GM12864 (cell line): Measurements from ENCODE around the gene CXCR2.
"Not testable (repeated sequence)": the region's sequence is repeated elsewhere in the genome, so short reads cannot be mapped to it uniquely, and the experiment has no call there.

Source experiments
- DNase-seq: peaks from one replicate; pipeline ENCODE4 v3.0.0-alpha.2; 2011; ENCODE audit warnings: low read depth
- H3K4me3 ChIP-seq: 2 replicates; pipeline ENCODE4 v1.5.1; 2011; ENCODE audit warnings: mild to moderate bottlenecking, low read depth, low read length, control low read depth
- CTCF ChIP-seq: IDR thresholded peaks from 2 replicates; pipeline ENCODE4 v1.5.1; 2011; ENCODE audit warnings: low read depth, mild to moderate bottlenecking, moderate library complexity, low read length, control low read depth, inconsistent platforms; ENCODE audit errors: missing control alignments

The CXCR2 gene

GRCh38 chr2:218083352-218083676, 42.5 kb upstream of the CXCR2 start:
- no peak for DNase-seq
- no peak for TF ChIP-seq CTCF

GRCh38 chr2:218086478-218086877, 39.4 kb upstream of the CXCR2 start:
- no peak overlapping the region for H3K4me3 ChIP-seq
- DNase-seq = no peak
- TF ChIP-seq CTCF = no peak

More at GRCh38 chr2:218083352-218083676, 42.5 kb upstream of the CXCR2 start:
- H3K4me3 ChIP-seq = no peak overlapping the region

- no peak for DNase-seq
- TF ChIP-seq CTCF = no peak
- H3K4me3 ChIP-seq = no peak overlapping the region
These were observed 36.6 kb upstream of the CXCR2 start for GRCh38 chr2:218089259-218089658.

GRCh38 chr2:218091746-218092145, 34.1 kb upstream of the CXCR2 start:
- no peak for DNase-seq
- TF ChIP-seq CTCF = no peak
- no peak overlapping the region for H3K4me3 ChIP-seq

- TF ChIP-seq CTCF = no peak
- no peak overlapping the region for H3K4me3 ChIP-seq
- DNase-seq = no peak
These were observed 31.9 kb upstream of the CXCR2 start for GRCh38 chr2:218093879-218094278.

- DNase-seq = no peak
- TF ChIP-seq CTCF = no peak
- H3K4me3 ChIP-seq = no peak overlapping the region
These were observed 30.0 kb upstream of the CXCR2 start for GRCh38 chr2:218095853-218096252.

- no peak for DNase-seq
- no peak overlapping the region for H3K4me3 ChIP-seq
- no peak for TF ChIP-seq CTCF
These were observed 27.9 kb upstream of the CXCR2 start for GRCh38 chr2:218097975-218098374.

- H3K4me3 ChIP-seq, DNase-seq: not testable (repeated sequence)
These were observed 17.0 kb upstream of the CXCR2 start for GRCh38 chr2:218108834-218109233.

GRCh38 chr2:218121789-218122188, 4.0 kb upstream of the CXCR2 start:
- not testable (repeated sequence) for DNase-seq, H3K4me3 ChIP-seq

GRCh38 chr2:218122286-218122685, 3.5 kb upstream of the CXCR2 start:
- not testable (repeated sequence) for H3K4me3 ChIP-seq, DNase-seq
